Tibial nerve (tissue), 4 donors: Measurements from ENCODE around the gene TNPO1. TPM values are rescaled to one million over a fixed set of nuclear protein-coding genes. Genes with fewer than 3 reads are reported as not detected.

ENCODE experiments used
- DNase-seq, 2 donors: peaks; one replicate each; pipeline ENCODE4 v3.0.0-alpha.2; 2019; ENCODE audit warnings: low spot score in 2 of 2
- H3K27ac ChIP-seq, 4 donors: fragments of 200-600 bp; sonication (generic) in 3 of 4; one replicate each; pipeline ENCODE4 v1.5.1; 2017 to 2019; ENCODE audit warnings: mild to moderate bottlenecking in 1 of 4
- H3K27me3 ChIP-seq, 2 donors: fragments of 200-600 bp; sonication (generic) in 1 of 2; one replicate each; pipeline versions ENCODE4 v1.5.1 to v1.6.0; 2017 to 2019
- H3K36me3 ChIP-seq, 3 donors: fragments of 200-600 bp; sonication (generic); one replicate each; pipeline ENCODE4 v1.5.1; 2018 to 2019
- H3K4me1 ChIP-seq, 4 donors: fragments of 200-600 bp; sonication (generic) in 3 of 4; one replicate each; pipeline ENCODE4 v1.5.1; 2017 to 2019
- H3K4me3 ChIP-seq, 4 donors: fragments of 200-600 bp; sonication (generic) in 3 of 4; one replicate each; pipeline ENCODE4 v1.5.1; 2017 to 2019; ENCODE audit warnings: mild to moderate bottlenecking in 1 of 4, moderate library complexity in 1 of 4
- H3K9me3 ChIP-seq, 4 donors: fragments of 200-600 bp; sonication (generic) in 3 of 4; one replicate each; pipeline ENCODE4 v1.5.1; 2017 to 2019
- EP300 ChIP-seq, 2 donors: sonication (generic); formaldehyde crosslinking; IDR thresholded peaks; one replicate each; pipeline ENCODE4 v1.6.1; 2017; ENCODE audit warnings: antibody characterized with exemption in 2 of 2, mild to moderate bottlenecking in 1 of 2
- POLR2A ChIP-seq, 2 donors: fragments of 450-650 bp; IDR thresholded peaks; one replicate each; pipeline ENCODE4 v1.6.1; 2017; ENCODE audit warnings: antibody characterized with exemption in 2 of 2, mild to moderate bottlenecking in 2 of 2, moderate library complexity in 2 of 2
- WGBS, 2 donors: methylation state at CpG; one replicate each; pipeline ENCODE4 v1.1.5; 2018; 5-methylcytosine and 5-hydroxymethylcytosine counted together
- total RNA-seq, 4 donors: library from RNA; depleted of rRNA; stranded (reverse); fragments of >200 nt; gene quantifications; one replicate each; pipeline ENCODE4 v1.1.0, GENCODE V29; 2016
- TF ChIP-seq, protein P1 (sequence below), 5 experiments: fragments of 200-600 bp in 3 of 5; fragments of 450-650 bp in 2 of 5; sonication (generic) in 3 of 5; IDR thresholded peaks; one replicate each; pipeline ENCODE4 v1.5.1; 2016 to 2019; ENCODE audit warnings: antibody characterized with exemption in 5 of 5, mild to moderate bottlenecking in 3 of 5, moderate library complexity in 2 of 5

TNPO1 gene
- total RNA-seq, 4 donors from 2014 or later = 58.2 to 106 (median 81.4) TPM

DNA sequence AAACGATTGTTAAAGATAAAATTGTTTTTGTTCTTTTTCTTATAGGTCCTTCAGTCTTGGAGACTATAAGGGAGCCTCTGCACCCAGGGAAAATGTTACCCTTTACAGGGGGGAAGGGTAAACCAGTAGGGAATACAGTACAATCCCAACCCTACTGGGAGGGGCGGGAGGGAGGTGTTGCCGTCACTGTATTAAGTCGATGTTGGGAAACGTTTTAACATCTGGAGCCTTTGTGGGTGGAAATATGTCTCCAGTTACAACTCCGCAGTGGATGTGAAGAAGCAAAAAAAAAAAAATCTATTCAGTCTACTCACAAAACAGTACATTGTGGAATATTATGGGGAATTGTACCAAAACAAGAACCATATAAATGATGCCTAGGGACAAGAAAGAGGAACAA is 92.2 kb downstream of the TNPO1 start:
- Histone ChIP-seq H3K36me3 (peaks cover 3 to 59% (median 24%) of the 10 kb centered on the region in 3 donors), H3K4me1 (no peaks in the 10 kb centered on the region), H3K4me3 (no peak overlapping the region), H3K9me3 (no peaks in the 10 kb centered on the region), H3K27me3 (no peaks in the 10 kb centered on the region), H3K27ac (no peak overlapping the region)
- no peak for DNase-seq
- TF ChIP-seq, protein P1, sequence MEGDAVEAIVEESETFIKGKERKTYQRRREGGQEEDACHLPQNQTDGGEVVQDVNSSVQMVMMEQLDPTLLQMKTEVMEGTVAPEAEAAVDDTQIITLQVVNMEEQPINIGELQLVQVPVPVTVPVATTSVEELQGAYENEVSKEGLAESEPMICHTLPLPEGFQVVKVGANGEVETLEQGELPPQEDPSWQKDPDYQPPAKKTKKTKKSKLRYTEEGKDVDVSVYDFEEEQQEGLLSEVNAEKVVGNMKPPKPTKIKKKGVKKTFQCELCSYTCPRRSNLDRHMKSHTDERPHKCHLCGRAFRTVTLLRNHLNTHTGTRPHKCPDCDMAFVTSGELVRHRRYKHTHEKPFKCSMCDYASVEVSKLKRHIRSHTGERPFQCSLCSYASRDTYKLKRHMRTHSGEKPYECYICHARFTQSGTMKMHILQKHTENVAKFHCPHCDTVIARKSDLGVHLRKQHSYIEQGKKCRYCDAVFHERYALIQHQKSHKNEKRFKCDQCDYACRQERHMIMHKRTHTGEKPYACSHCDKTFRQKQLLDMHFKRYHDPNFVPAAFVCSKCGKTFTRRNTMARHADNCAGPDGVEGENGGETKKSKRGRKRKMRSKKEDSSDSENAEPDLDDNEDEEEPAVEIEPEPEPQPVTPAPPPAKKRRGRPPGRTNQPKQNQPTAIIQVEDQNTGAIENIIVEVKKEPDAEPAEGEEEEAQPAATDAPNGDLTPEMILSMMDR (IDR thresholded peaks at IDR 0.05) = no peak
- no peak for TF ChIP-seq POLR2A (IDR thresholded peaks at IDR 0.05)
- no peak for TF ChIP-seq EP300 (IDR thresholded peaks at IDR 0.05)
- 48 to 50% methylated on average over 6 of the region's 6 CpGs for WGBS, 2 donors

DNA sequence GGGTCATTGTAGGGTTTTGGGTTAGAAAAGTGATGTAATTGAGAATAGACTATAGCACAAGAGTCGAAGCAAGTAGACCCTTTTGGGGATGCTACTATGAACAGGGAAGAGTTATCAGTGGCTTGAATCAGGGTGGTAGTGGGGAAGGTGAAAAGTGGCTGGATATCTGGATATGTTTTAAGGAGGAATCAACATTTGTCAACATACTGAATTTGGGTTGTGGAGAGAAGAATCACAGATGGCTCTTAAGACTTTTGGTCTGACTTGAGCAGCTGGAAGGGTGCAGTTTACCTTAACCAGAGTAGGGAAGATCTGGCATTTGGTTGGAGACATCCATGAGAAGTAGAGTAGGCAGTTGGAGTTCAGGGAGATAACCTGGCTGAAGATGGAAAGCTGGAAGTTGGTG is 100.9 kb downstream of the TNPO1 start:
- Histone ChIP-seq H3K36me3 (no peaks in the 10 kb centered on the region), H3K4me1 (no peaks in the 10 kb centered on the region), H3K27ac (no peak overlapping the region), H3K27me3 (no peaks in the 10 kb centered on the region), H3K9me3 (no peaks in the 10 kb centered on the region), H3K4me3 (no peak overlapping the region)
- TF ChIP-seq, protein P1 (IDR thresholded peaks at IDR 0.05) = no peak
- TF ChIP-seq POLR2A (IDR thresholded peaks at IDR 0.05) = no peak
- no peak for TF ChIP-seq EP300 (IDR thresholded peaks at IDR 0.05)
- 88 to 98% methylated on average over 1 of the region's 1 CpG for WGBS, 2 donors
- DNase-seq = no peak

GRCh38 chr5:72920690-72921502 is 104.4 kb downstream of the TNPO1 start:
- Histone ChIP-seq H3K4me3 (no peak overlapping the region), H3K27ac (no peak overlapping the region), H3K36me3 (no peaks in the 10 kb centered on the region), H3K27me3 (no peaks in the 10 kb centered on the region), H3K4me1 (no peaks in the 10 kb centered on the region), H3K9me3 (no peaks in the 10 kb centered on the region)
- TF ChIP-seq POLR2A (IDR thresholded peaks at IDR 0.05) (no peak), EP300 (IDR thresholded peaks at IDR 0.05) (no peak)
- TF ChIP-seq, protein P1 (IDR thresholded peaks at IDR 0.05) = peak in 1 of 5 experiments; percentile 16
- WGBS, 2 donors = 18 to 22% methylated on average over 4 of the region's 4 CpGs
- DNase-seq = no peak

DNA sequence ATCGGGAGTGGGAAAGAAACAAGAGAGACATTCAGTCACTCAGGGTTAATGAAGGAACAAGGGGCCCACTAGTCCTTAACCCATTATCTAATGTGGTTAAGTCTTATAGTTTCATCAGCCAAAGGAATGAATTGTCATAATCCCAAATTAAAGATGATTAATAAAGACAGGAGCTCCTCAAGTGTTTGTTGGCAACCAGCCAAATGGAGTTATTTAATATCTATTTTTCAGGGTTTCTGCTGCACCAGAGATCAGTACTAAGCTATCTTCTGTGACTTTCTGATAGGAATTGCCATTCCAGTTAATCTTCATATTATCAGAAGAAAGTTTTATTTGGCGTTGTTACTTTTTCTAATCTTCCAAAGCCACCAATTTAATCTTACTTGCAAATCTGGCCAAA is 105.4 kb downstream of the TNPO1 start:
- TF ChIP-seq POLR2A (IDR thresholded peaks at IDR 0.05) = no peak
- no peak for TF ChIP-seq EP300 (IDR thresholded peaks at IDR 0.05)
- TF ChIP-seq, protein P1 (IDR thresholded peaks at IDR 0.05) = no peak
- WGBS, 2 donors = 74 to 93% methylated on average over 2 of the region's 2 CpGs

GRCh38 chr5:72922422-72922821 is 106.0 kb downstream of the TNPO1 start:
- Histone ChIP-seq H3K27ac (no peak overlapping the region), H3K36me3 (no peaks in the 10 kb centered on the region), H3K27me3 (no peaks in the 10 kb centered on the region), H3K4me3 (no peak overlapping the region), H3K9me3 (no peaks in the 10 kb centered on the region), H3K4me1 (no peaks in the 10 kb centered on the region)
- 77 to 93% methylated on average over 1 of the region's 1 CpG for WGBS, 2 donors
- TF ChIP-seq EP300 (IDR thresholded peaks at IDR 0.05) (peak in 1 of 2 donors; percentile 32), POLR2A (IDR thresholded peaks at IDR 0.05) (no peak)
- TF ChIP-seq, protein P1 (IDR thresholded peaks at IDR 0.05) = no peak
- DNase-seq = no peak

More for the DNA sequence above, 105.4 kb downstream of the TNPO1 start:
- H3K27ac ChIP-seq = no peak overlapping the region
- no peaks in the 10 kb centered on the region for H3K27me3 ChIP-seq
- no peaks in the 10 kb centered on the region for H3K4me1 ChIP-seq
- H3K4me3 ChIP-seq = no peak overlapping the region
- no peaks in the 10 kb centered on the region for H3K9me3 ChIP-seq
- H3K36me3 ChIP-seq = no peaks in the 10 kb centered on the region
- no peak for DNase-seq
